ENCODE measurements around the gene SCO2. TPM values are rescaled to one million over a fixed set of nuclear protein-coding genes. Genes with fewer than 3 reads are reported as not detected.

The SCO2 gene
- polyA plus RNA-seq, 3 donors: 39.5 to 101 (median 69.6) TPM

DNA sequence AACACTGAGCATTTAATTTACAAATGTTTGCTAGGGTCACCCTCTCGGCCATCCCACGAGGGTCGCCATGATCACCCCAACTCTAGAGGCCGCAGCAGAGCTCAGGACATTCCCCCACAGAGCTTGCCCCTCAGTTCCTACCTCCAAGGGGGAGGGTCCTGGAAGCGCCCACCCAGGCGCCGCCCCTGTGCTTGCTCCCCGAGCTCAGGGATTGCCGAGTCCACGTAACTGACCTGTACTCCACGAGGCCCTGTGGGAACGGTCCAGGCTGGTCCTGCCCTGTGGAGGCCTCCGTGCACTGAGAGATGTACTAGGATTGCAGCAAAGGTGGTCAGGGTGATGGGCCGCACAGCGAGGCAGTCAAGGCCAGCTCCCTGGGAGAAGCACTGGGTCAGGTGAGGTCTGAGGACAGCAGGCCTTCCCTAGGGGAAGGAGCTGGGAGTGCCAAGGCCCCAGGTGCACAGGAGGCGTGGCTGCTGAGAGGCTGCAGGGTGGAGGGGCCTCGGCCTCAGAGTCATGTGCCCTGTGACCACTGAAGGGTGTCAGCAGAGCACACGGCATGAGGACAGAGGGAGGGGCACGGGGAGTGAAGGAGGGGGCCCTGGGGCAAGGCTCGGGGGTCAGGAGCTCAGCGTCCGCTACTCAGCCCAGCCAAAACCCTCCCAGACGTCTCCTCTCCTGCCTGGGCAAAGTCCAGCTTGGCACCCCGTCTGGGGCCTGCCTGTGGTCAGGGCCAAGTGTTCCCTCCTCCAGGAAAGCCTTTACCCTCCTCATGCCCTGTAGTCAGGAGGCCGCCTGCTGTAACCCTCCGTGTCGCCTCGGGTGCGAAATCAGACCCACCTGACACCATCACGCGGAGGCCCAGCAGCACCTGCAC is 41.2 kb downstream of the SCO2 start:
- Histone ChIP-seq H3K4me2 (replicated peaks; ENCODE audit: extremely low read depth, low read length, poor library complexity, severe bottlenecking) (no peak overlapping the region), H3K4me3 (replicated peaks in 1 of 3; ENCODE audit: low read depth in 2 of 3, low read length in 3 of 3) (no peak overlapping the region), H3K36me3 (replicated peaks in 1 of 2; ENCODE audit: control insufficient read depth in 1 of 2, insufficient read depth in 2 of 2, low read length in 2 of 2) (no peaks in the 10 kb centered on the region), H2AFZ (ENCODE audit: insufficient read depth, low read depth, low read length, poor library complexity, severe bottlenecking) (no peak overlapping the region), H3K27me3 (ENCODE audit: control insufficient read depth in 2 of 2, insufficient read depth in 2 of 2, low read length in 2 of 2) (peaks cover 9 to 37% of the 10 kb centered on the region in 2 donors), H3K79me2 (ENCODE audit: insufficient read depth, low read length) (no peaks in the 10 kb centered on the region), H4K20me1 (ENCODE audit: insufficient read depth, low read length) (no peaks in the 10 kb centered on the region), H3K4me1 (ENCODE audit: control insufficient read depth in 1 of 2, insufficient read depth in 2 of 2, low read length in 2 of 2) (peaks cover 5 to 14% of the 10 kb centered on the region in 2 donors), H3K27ac (ENCODE audit: low read depth in 1 of 2, low read length in 2 of 2) (no peak overlapping the region), H3K9me3 (replicated peaks in 1 of 2; ENCODE audit: control insufficient read depth in 1 of 2, insufficient read depth in 1 of 2, low read length in 2 of 2) (no peaks in the 10 kb centered on the region), H3K9ac (ENCODE audit: insufficient read depth, low read length, poor library complexity, severe bottlenecking) (no peak overlapping the region)
- 85% methylated on average over 24 of the region's 31 CpGs for WGBS (ENCODE audit: insufficient coverage)
- Mint-ChIP-seq H3K4me3 (no peak overlapping the region), H3K27ac (no peak overlapping the region), H3K9me3 (peaks cover 0 to 12% (median 6%) of the 10 kb centered on the region in 7 donors), H3K4me1 (peaks cover 2% of the 10 kb centered on the region), H3K36me3 (peaks cover 0 to 2% of the 10 kb centered on the region in 2 donors), H3K27me3 (ENCODE audit: low read depth in 3 of 3) (peaks cover 26 to 59% (median 31%) of the 10 kb centered on the region in 3 donors)
- intact Hi-C loops (cut with micrococcal nuclease): no loop called here
- DNase-seq: no peak
- TF ChIP-seq, protein P1, sequence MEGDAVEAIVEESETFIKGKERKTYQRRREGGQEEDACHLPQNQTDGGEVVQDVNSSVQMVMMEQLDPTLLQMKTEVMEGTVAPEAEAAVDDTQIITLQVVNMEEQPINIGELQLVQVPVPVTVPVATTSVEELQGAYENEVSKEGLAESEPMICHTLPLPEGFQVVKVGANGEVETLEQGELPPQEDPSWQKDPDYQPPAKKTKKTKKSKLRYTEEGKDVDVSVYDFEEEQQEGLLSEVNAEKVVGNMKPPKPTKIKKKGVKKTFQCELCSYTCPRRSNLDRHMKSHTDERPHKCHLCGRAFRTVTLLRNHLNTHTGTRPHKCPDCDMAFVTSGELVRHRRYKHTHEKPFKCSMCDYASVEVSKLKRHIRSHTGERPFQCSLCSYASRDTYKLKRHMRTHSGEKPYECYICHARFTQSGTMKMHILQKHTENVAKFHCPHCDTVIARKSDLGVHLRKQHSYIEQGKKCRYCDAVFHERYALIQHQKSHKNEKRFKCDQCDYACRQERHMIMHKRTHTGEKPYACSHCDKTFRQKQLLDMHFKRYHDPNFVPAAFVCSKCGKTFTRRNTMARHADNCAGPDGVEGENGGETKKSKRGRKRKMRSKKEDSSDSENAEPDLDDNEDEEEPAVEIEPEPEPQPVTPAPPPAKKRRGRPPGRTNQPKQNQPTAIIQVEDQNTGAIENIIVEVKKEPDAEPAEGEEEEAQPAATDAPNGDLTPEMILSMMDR (IDR thresholded peaks at IDR 0.05): no peak

DNA sequence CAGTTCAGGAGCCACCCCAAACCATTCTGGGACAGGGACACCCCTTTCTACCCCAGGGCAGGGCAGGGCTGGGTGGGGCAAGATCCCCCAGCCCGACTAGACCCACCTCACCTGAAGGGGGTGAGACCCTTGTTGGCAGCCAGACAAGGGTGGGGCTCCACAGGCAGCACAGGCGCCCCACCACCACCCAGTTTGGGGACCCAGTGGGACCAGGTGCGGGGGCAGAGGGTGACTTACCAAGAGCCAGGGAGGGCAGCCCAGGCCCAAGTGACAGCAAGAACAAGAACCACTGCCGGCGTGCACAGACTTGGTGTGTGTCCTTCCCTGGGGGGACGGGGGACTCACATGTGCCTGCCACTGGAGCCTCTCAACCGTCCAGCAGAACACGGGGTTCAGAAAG is 41.8 kb downstream of the SCO2 start:
- Histone ChIP-seq H3K27me3 (ENCODE audit: control insufficient read depth in 2 of 2, insufficient read depth in 2 of 2, low read length in 2 of 2) (peaks cover 9 to 43% of the 10 kb centered on the region in 2 donors), H3K79me2 (ENCODE audit: insufficient read depth, low read length) (no peaks in the 10 kb centered on the region), H4K20me1 (ENCODE audit: insufficient read depth, low read length) (no peaks in the 10 kb centered on the region), H3K4me2 (replicated peaks; ENCODE audit: extremely low read depth, low read length, poor library complexity, severe bottlenecking) (no peak overlapping the region), H3K4me1 (ENCODE audit: control insufficient read depth in 1 of 2, insufficient read depth in 2 of 2, low read length in 2 of 2) (peaks cover 5 to 14% of the 10 kb centered on the region in 2 donors), H3K36me3 (replicated peaks in 1 of 2; ENCODE audit: control insufficient read depth in 1 of 2, insufficient read depth in 2 of 2, low read length in 2 of 2) (no peaks in the 10 kb centered on the region), H3K27ac (ENCODE audit: low read depth in 1 of 2, low read length in 2 of 2) (no peak overlapping the region), H3K9me3 (replicated peaks in 1 of 2; ENCODE audit: control insufficient read depth in 1 of 2, insufficient read depth in 1 of 2, low read length in 2 of 2) (no peaks in the 10 kb centered on the region), H3K4me3 (replicated peaks in 1 of 3; ENCODE audit: low read depth in 2 of 3, low read length in 3 of 3) (no peak overlapping the region), H2AFZ (ENCODE audit: insufficient read depth, low read depth, low read length, poor library complexity, severe bottlenecking) (no peak overlapping the region), H3K9ac (ENCODE audit: insufficient read depth, low read length, poor library complexity, severe bottlenecking) (no peak overlapping the region)
- TF ChIP-seq, protein P1 (IDR thresholded peaks at IDR 0.05): no peak
- DNase-seq: no peak
- H3K9me3 Mint-ChIP-seq: peaks cover 0 to 12% (median 6%) of the 10 kb centered on the region in 7 donors
- H3K4me1 Mint-ChIP-seq: peaks cover 2% of the 10 kb centered on the region
- intact Hi-C loops (cut with micrococcal nuclease): no loop called here
- peaks cover 32 to 65% (median 36%) of the 10 kb centered on the region in 3 donors for H3K27me3 Mint-ChIP-seq (ENCODE audit: low read depth in 3 of 3)
- H3K27ac Mint-ChIP-seq: no peak overlapping the region
- WGBS (ENCODE audit: insufficient coverage): 100% methylated on average over 7 of the region's 8 CpGs
- H3K36me3 Mint-ChIP-seq: peaks cover 0 to 2% of the 10 kb centered on the region in 2 donors
- no peak overlapping the region for H3K4me3 Mint-ChIP-seq
